ENCODE data around the gene SIM1. TPM values are rescaled to one million over a fixed set of nuclear protein-coding genes. Genes with fewer than 3 reads are reported as not detected.

SIM1 gene
- total RNA-seq, 2 experiments from 2014 or later, result not detected

DNA sequence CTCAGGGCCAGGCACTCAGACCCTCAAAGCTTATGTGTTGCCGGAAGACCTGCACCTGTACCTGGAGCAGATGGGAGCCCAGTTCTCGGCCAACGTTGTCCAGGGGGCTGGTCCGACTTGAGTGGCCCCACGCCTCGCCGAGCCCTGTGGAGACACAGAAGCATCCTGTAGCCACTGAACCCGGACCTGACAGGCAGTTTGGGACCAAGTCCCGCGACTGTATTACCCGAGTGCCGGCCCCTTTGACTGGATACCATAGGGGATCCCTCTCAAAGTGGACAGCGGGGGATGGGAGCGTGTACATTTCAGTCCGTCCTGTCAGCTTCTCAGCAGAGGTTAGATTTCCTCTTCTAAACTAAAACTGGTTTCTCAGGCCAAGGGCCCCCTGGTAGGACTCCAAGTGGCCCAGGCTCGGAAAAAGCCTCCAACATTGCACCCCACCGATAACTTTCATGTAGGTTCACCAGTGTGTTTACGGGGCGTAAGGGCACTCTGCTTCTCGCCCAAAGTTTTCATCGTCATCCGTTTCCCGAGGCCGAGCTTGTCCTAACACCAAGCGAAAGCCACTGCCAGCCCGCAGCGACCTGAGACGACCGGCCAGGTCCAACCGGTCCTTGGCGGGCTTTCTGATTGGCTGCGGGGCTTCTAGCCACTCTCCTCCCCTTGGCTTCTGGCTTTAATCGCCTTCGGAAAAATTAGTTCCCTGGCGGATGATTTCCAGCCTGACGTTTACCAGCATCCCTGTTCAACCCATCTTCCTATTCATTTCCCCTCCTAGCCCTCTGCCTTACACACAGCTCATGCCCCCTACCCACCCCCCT is 10.8 kb downstream of the SIM1 start:
- Mint-ChIP-seq H3K4me3 (no peak overlapping the region), H3K27ac (no peak overlapping the region), H3K36me3 (ENCODE audit: low read depth) (peaks cover 9% of the 10 kb centered on the region), H3K27me3 (peaks cover 51% of the 10 kb centered on the region), H3K4me1 (no peaks in the 10 kb centered on the region), H3K9me3 (ENCODE audit: low read depth) (peaks cover 7% of the 10 kb centered on the region)
- intact Hi-C loops (cut with DNase I, micrococcal nuclease), result no loop called here
- ATAC-seq (no peak), DNase-seq (no peak)
- CTCF ChIA-PET, result no interaction called here
- POLR2A ChIA-PET, result no interaction called here

DNA sequence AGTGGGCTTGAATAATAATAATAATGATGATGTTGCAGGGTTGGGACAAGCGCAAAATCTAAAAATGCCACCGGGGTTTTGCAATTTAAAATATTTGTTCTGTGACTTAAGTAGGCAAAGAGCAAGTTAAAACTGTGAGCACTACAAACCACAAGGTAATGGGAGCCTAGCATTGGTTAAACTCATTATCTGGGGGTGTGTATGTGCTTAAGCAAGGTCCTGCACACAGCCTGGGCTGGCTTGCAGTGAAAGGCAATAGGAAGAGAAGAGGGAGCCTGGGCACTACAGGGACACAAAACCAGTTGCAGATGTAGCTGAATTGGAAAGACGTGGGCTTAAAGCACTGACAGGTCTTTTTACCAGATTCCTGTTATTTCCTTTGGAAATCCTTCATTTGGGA is 11.7 kb downstream of the SIM1 start:
- intact Hi-C loops (cut with DNase I, micrococcal nuclease), result no loop called here
- ChIA-PET CTCF (no interaction called here), POLR2A (no interaction called here)
- Mint-ChIP-seq H3K4me1 (no peaks in the 10 kb centered on the region), H3K4me3 (no peak overlapping the region), H3K27me3 (peaks cover 48% of the 10 kb centered on the region), H3K9me3 (ENCODE audit: low read depth) (peaks cover 5% of the 10 kb centered on the region), H3K27ac (no peak overlapping the region), H3K36me3 (ENCODE audit: low read depth) (peaks cover 8% of the 10 kb centered on the region)
- ATAC-seq, result no peak
- no peak for DNase-seq

DNA sequence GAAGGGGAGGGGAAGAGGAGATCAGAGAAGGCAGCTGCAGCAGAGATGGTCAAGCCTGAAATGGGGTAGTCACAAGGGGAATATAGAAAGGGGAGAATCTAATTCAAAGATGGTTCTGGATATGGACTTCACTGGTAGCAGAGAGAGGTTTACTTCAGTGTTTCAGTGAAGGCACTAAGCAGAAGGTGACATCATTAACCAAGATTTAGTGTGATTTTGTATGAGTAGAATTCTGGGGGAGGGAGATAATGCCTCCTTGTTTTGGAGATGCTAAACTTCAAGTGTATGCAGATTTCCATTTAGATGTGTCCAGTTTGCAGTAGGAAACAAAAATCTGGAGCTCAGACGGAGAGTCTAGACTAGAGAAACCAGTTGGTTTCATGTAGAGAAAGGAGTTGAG is 13.1 kb downstream of the SIM1 start:
- Mint-ChIP-seq H3K9me3 (ENCODE audit: low read depth) (peaks cover 5% of the 10 kb centered on the region), H3K36me3 (ENCODE audit: low read depth) (peaks cover 4% of the 10 kb centered on the region), H3K27me3 (peaks cover 50% of the 10 kb centered on the region), H3K4me1 (peaks cover 5% of the 10 kb centered on the region), H3K27ac (no peak overlapping the region), H3K4me3 (no peak overlapping the region)
- ATAC-seq (no peak), DNase-seq (no peak)
- intact Hi-C loops (cut with DNase I, micrococcal nuclease), result no loop called here
- ChIA-PET CTCF (interaction anchor here (0.7 kb wide), 1 partner anchor 13 kb away, joined by 3 read pairs; no protein-coding TSS in a partner anchor), POLR2A (no interaction called here)

DNA sequence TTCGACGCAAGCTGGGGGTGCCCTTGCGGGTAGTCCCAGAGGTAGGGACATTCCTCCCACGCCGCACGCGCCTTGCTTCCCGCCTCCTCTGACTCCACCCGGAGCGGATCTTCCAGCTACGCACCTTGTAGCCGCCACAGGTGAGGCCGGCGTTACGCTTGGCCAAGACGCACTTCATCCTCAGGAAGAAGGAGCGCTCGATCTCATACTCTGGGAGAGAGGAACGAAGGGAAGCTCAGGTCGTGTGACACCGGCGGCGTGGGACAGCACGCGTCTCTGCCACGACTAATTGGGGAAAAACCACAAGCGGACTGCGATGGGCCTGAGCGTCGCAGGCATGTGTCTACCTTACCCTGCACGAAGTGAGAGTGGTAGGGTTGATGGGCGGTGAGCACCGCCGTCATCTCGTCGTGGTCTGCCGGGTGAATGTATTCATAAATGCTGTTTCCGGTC is 15.5 kb downstream of the SIM1 start:
- H3K27me3 Mint-ChIP-seq, result peaks cover 46% of the 10 kb centered on the region
- H3K27ac Mint-ChIP-seq, result no peak overlapping the region
- DNase-seq (no peak), ATAC-seq (no peak)
- ChIA-PET CTCF (interaction anchor here (0.6 to 1.1 kb wide), 3 partner anchors 9 to 34 kb away, joined by 3 read pairs; no protein-coding TSS in a partner anchor), POLR2A (no interaction called here)
- intact Hi-C loops (cut with DNase I, micrococcal nuclease), result loop anchor here in 1 of 2 experiments (2.0 to 5.0 kb wide), 2 partner anchors 14 to 837 kb away; no protein-coding TSS in a partner anchor
- H3K9me3 Mint-ChIP-seq (ENCODE audit: low read depth), result no peaks in the 10 kb centered on the region
- peaks cover 5% of the 10 kb centered on the region for H3K4me1 Mint-ChIP-seq
- no peak overlapping the region for H3K4me3 Mint-ChIP-seq
- H3K36me3 Mint-ChIP-seq (ENCODE audit: low read depth), result no peaks in the 10 kb centered on the region

DNA sequence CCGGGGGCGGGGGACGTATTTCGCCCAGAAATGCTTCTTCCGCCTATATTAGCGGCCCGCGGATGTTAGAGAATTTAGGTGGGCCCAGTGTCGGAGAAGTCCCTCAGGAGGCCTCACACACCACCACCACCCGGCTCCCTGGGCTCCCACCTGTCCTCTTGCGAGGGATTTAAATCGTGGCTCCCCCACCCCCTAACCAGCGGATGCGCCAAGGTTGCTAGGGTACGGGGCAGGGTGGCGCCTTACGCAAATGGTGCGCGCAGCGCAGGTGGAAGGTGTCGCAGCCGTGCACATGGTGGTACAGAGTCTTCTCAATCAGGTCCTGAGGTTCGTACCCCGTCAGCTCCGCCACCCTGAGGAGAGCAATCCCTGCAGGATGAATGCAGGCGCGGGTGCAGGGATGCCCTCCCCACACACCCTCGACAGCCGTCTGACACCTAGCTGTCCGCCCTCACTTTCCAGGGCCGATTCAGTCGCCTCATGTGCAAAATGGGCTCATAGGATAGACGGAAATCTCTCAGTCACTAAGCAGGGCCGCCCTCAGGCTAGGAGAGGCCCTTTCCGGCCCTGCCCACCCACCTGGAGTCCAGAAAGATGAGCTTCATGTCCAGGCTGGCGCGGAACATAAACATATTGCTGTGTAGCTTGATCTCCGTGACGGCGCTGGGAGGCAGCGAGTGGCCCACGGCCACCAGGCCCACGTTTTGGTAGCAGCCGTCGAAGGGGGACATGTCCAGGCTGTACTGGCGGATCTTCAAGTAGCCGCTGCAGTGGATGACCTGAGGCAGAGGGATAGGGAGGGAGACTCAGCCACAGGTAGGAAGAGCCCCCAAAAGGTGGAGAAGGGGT is 16.6 kb downstream of the SIM1 start:
- no peak overlapping the region for H3K4me3 Mint-ChIP-seq
- no peak for ATAC-seq
- H3K27me3 Mint-ChIP-seq, result peaks cover 49% of the 10 kb centered on the region
- no peaks in the 10 kb centered on the region for H3K9me3 Mint-ChIP-seq (ENCODE audit: low read depth)
- peaks cover 5% of the 10 kb centered on the region for H3K4me1 Mint-ChIP-seq
- H3K36me3 Mint-ChIP-seq (ENCODE audit: low read depth), result no peaks in the 10 kb centered on the region
- intact Hi-C loops (cut with DNase I, micrococcal nuclease), result loop anchor here (1.0 to 5.0 kb wide), 3 partner anchors 15 to 836 kb away; no protein-coding TSS in a partner anchor
- DNase-seq, result no peak
- ChIA-PET POLR2A (no interaction called here), CTCF (interaction anchor here (0.7 kb wide), 1 partner anchor 35 kb away, joined by 3 read pairs; no protein-coding TSS in a partner anchor)
- no peak overlapping the region for H3K27ac Mint-ChIP-seq

DNA sequence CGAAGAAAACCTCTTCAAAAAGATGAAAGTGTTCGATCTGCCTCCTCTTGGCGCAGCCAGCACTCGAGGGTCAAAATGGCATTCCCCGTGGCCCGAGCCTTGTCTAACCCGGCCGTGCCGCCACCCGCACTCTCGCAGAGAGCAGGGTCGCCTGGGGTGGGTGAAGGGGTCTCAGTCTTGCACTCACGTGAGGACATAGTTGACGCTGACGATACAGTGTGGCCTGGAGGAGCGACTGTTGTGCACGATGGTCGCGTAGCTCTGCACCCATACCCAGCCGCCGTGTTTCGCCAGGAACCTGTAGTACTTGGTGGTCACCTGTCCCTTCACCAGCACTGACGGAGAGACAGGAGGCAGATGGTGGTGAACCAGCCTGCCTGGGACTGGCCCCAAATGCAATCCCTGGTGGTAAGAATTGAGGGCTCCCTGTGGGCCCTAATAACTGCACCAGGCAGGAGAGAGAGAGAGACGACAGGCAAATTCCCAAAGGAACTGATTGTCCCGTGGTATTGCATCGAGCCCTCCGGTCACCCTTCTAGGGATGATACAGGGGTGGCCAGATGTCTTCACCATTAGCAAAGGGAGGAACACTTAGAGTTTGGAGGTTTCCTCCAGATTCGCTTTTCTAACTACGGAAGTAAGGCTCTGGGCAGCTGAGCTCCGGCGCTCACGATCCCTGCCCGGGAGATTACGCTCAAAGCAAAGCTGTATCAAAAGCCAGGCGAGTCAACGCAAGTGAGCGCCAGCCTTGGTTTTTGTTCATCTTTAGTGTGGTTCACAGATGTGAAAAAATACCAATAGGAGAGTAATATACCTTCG is 17.4 kb downstream of the SIM1 start:
- DNase-seq (no peak), ATAC-seq (no peak)
- no peaks in the 10 kb centered on the region for H3K9me3 Mint-ChIP-seq (ENCODE audit: low read depth)
- no peak overlapping the region for H3K27ac Mint-ChIP-seq
- H3K4me1 Mint-ChIP-seq, result peaks cover 5% of the 10 kb centered on the region
- ChIA-PET CTCF (no interaction called here), POLR2A (no interaction called here)
- peaks cover 49% of the 10 kb centered on the region for H3K27me3 Mint-ChIP-seq
- H3K4me3 Mint-ChIP-seq, result no peak overlapping the region
- intact Hi-C loops (cut with DNase I, micrococcal nuclease), result loop anchor here in 1 of 2 experiments (5.0 kb wide), 1 partner anchor 835 kb away; no protein-coding TSS in a partner anchor
- H3K36me3 Mint-ChIP-seq (ENCODE audit: low read depth), result no peaks in the 10 kb centered on the region

DNA sequence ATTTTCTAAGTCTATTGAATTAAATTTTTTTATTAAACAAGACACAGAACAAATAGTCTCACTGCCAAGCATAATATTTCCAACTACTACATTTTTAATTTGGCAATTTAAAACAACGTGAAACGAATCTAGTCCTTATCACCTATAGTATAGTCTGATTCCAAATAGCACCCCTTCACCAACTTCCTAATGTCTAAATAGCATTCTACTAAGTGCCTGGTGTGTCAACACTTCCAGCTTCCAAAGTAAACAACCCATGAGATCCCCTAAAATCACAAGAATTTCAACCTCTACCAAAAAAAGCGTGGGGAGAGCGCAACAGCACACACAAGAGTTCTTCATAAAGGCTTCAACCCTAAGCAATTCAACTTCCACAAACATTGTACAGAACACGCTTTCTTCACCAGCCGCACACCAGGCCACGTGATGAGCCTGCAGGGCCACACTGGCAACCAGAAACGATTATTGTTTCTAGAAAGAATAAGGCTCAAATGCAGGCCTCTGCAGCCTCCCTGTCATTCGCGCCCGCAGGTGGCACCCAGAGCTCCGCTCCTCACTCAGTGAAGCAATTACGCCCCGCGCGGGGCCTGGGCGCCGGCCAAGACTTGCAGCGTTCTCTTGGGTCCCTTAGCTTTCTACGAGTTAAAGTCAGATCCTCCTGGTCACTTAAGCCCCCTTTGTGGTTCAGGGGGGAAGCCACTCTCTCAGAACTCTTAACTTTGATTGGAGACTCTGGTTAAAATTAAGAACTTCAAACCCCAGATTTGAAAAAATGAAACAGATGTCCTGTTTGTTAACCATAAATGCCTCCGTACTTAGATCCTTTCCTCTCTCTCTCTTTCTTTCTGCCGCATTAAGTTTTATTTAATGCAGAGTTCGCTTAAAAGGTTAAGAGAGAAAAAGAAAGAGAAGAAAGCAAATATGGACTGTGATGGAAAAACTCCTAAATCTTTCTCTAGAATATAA is 18.3 kb downstream of the SIM1 start:
- H3K36me3 Mint-ChIP-seq (ENCODE audit: low read depth), result no peaks in the 10 kb centered on the region
- H3K9me3 Mint-ChIP-seq (ENCODE audit: low read depth), result no peaks in the 10 kb centered on the region
- no peak overlapping the region for H3K27ac Mint-ChIP-seq
- ATAC-seq (no peak), DNase-seq (no peak)
- no peak overlapping the region for H3K4me3 Mint-ChIP-seq
- peaks cover 52% of the 10 kb centered on the region for H3K27me3 Mint-ChIP-seq
- peaks cover 5% of the 10 kb centered on the region for H3K4me1 Mint-ChIP-seq
- ChIA-PET POLR2A (no interaction called here), CTCF (no interaction called here)
- intact Hi-C loops (cut with DNase I, micrococcal nuclease), result loop anchor here in 1 of 2 experiments (5.0 kb wide), 1 partner anchor 834 kb away; no protein-coding TSS in a partner anchor

DNA sequence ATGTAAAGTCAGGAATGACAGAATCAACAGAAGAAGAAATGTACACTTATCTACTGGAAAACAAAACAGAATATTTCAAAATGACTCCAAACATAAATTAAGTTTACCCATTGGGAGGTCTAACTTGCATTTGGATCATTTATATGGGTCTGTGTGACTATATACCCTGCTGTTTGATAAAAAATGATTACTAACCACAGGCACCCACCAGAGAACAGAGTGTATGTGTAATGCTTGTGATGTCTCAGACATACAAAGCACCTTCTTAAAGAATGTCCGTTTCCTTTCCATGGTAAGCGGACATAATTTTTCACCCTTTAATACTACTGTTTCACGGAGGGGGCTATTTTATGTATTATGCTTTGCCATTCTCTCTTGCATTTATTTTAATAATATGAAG is 19.2 kb downstream of the SIM1 start:
- no peak for DNase-seq
- no peak overlapping the region for H3K27ac Mint-ChIP-seq
- ChIA-PET POLR2A (no interaction called here), CTCF (no interaction called here)
- peaks cover 56% of the 10 kb centered on the region for H3K27me3 Mint-ChIP-seq
- ATAC-seq, result no peak
- H3K4me1 Mint-ChIP-seq, result peaks cover 5% of the 10 kb centered on the region
- no peak overlapping the region for H3K4me3 Mint-ChIP-seq
- intact Hi-C loops (cut with DNase I, micrococcal nuclease), result loop anchor here in 1 of 2 experiments (5.0 kb wide), 1 partner anchor 833 kb away; no protein-coding TSS in a partner anchor
- no peaks in the 10 kb centered on the region for H3K9me3 Mint-ChIP-seq (ENCODE audit: low read depth)
- no peaks in the 10 kb centered on the region for H3K36me3 Mint-ChIP-seq (ENCODE audit: low read depth)

DNA sequence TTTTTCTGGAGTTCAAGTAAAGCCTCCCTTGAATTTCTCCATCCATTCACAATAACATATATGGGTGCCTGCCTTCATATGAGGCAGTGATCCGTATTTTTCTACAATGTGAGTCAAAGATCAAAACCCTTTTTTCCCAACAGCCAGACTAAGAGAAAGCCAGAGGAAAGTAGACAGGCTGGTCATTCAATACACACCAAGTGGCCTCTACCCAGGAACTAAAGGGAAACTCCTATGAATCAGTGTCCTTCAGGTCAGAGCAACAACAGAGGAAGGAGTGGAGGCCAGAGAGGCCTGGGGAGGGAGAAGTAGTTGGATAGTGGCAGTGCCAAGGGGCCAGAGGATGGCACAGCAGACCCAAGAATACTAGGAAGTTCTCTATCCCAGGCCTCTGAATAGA is 23.8 kb downstream of the SIM1 start:
- DNase-seq, result no peak
- intact Hi-C loops (cut with DNase I, micrococcal nuclease), result no loop called here
- POLR2A ChIA-PET, result no interaction called here

DNA sequence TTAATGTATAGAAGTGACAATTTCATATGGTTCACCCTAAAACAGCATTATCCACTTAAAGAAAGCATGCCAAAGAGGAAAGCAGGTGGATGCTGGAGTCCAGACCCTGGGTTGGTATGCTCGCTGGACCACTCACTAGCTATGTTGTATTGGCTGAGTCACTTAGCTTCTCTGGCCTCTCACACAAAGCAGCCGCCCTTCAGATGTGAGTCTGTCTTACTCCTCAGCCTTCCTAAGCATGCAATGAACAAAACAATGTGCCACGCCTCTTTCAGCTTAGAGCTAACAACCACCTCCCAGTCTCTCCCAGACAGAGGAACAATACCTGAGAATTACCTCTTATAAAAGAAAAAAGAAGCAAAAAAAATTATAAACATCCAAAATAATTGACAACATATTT is 29.4 kb downstream of the SIM1 start:
- Mint-ChIP-seq H3K27ac (no peak overlapping the region), H3K4me3 (no peak overlapping the region), H3K27me3 (peaks cover 28% of the 10 kb centered on the region), H3K36me3 (ENCODE audit: low read depth) (no peaks in the 10 kb centered on the region), H3K9me3 (ENCODE audit: low read depth) (no peaks in the 10 kb centered on the region), H3K4me1 (no peaks in the 10 kb centered on the region)
- ATAC-seq, result no peak
- CTCF ChIA-PET, result interaction anchor here (0.8 kb wide), 1 partner anchor 30 kb away, joined by 3 read pairs; the partner anchor contains the start of gene SIM1
- DNase-seq, result no peak
- POLR2A ChIA-PET, result no interaction called here
- intact Hi-C loops (cut with DNase I, micrococcal nuclease), result no loop called here

More for the DNA sequence above, 23.8 kb downstream of the SIM1 start:
- Mint-ChIP-seq H3K27ac (no peak overlapping the region), H3K4me1 (no peaks in the 10 kb centered on the region), H3K27me3 (peaks cover 35% of the 10 kb centered on the region), H3K36me3 (ENCODE audit: low read depth) (no peaks in the 10 kb centered on the region), H3K4me3 (no peak overlapping the region), H3K9me3 (ENCODE audit: low read depth) (no peaks in the 10 kb centered on the region)
- CTCF ChIA-PET, result no interaction called here
- ATAC-seq, result no peak

Data from activated CD4-positive, alpha-beta T cell treated with anti-CD3 and anti-CD28 coated beads for 36 hours (primary cell).